Stomach smooth muscle (tissue), 2 donors: ENCODE data around the gene TMEM61.

Source experiments
- H3K27ac ChIP-seq: one replicate; pipeline ENCODE4 v1.7.0; 2013; ENCODE audit warnings: mild to moderate bottlenecking, low read length, inconsistent platforms
- H3K27me3 ChIP-seq, 2 donors: one replicate each; pipeline ENCODE4 v1.7.0; 2013; ENCODE audit warnings: low read length in 2 of 2; ENCODE audit not compliant: insufficient read depth in 2 of 2, control insufficient read depth in 1 of 2
- H3K36me3 ChIP-seq, 2 donors: one replicate each; pipeline ENCODE4 v1.7.0; 2013; ENCODE audit warnings: low read length in 2 of 2; ENCODE audit not compliant: control insufficient read depth in 2 of 2, insufficient read depth in 2 of 2
- H3K4me1 ChIP-seq: one replicate; pipeline ENCODE4 v1.7.0; 2013; ENCODE audit warnings: low read length; ENCODE audit not compliant: control insufficient read depth, insufficient read depth
- H3K4me3 ChIP-seq, 2 donors: one replicate each; pipeline ENCODE4 v1.7.0; 2013; ENCODE audit warnings: low read length in 2 of 2
- H3K9ac ChIP-seq, 2 donors: one replicate each; pipeline ENCODE4 v1.7.0; 2013; ENCODE audit warnings: low read length in 2 of 2, mild to moderate bottlenecking in 1 of 2
- H3K9me3 ChIP-seq, 2 donors: one replicate each; pipeline ENCODE4 v1.7.0; 2013; ENCODE audit warnings: low read length in 2 of 2; ENCODE audit not compliant: control insufficient read depth in 2 of 2
- donor health status: healthy.
- donor health status: Pancreatic carcinoma.

TMEM61 gene

GRCh38 chr1:55000110-55001085 lies 20.0 kb downstream of the TMEM61 start:
- no peaks in the 10 kb centered on the region for H3K9me3 ChIP-seq
- H3K27me3 ChIP-seq = peaks cover 27 to 35% of the 10 kb centered on the region in 2 donors

GRCh38 chr1:55001311-55001710 lies 20.9 kb downstream of the TMEM61 start:
- H3K4me1 ChIP-seq = peaks cover 4% of the 10 kb centered on the region
- no peak overlapping the region for H3K9ac ChIP-seq
- H3K4me3 ChIP-seq = no peak overlapping the region
- no peaks in the 10 kb centered on the region for H3K9me3 ChIP-seq
- H3K27me3 ChIP-seq = peaks cover 19 to 25% of the 10 kb centered on the region in 2 donors
- H3K36me3 ChIP-seq = no peaks in the 10 kb centered on the region
- H3K27ac ChIP-seq = no peak overlapping the region

More at GRCh38 chr1:55000110-55001085, 20.0 kb downstream of the TMEM61 start:
- H3K27ac ChIP-seq = no peak overlapping the region
- no peak overlapping the region for H3K9ac ChIP-seq
- no peak overlapping the region for H3K4me3 ChIP-seq
- no peaks in the 10 kb centered on the region for H3K36me3 ChIP-seq
- H3K4me1 ChIP-seq = peaks cover 4% of the 10 kb centered on the region

GRCh38 chr1:55002686-55003085 lies 22.3 kb downstream of the TMEM61 start:
- Histone ChIP-seq H3K36me3 (no peaks in the 10 kb centered on the region), H3K4me1 (no peaks in the 10 kb centered on the region), H3K27ac (no peak overlapping the region), H3K9me3 (no peaks in the 10 kb centered on the region), H3K4me3 (no peak overlapping the region), H3K9ac (no peak overlapping the region), H3K27me3 (peaks cover 8 to 14% of the 10 kb centered on the region in 2 donors)

- H3K27ac ChIP-seq = no peak overlapping the region
- no peaks in the 10 kb centered on the region for H3K36me3 ChIP-seq
- no peaks in the 10 kb centered on the region for H3K4me1 ChIP-seq
- H3K27me3 ChIP-seq = peaks cover 0 to 4% of the 10 kb centered on the region in 2 donors
- H3K4me3 ChIP-seq = no peak overlapping the region
- H3K9ac ChIP-seq = no peak overlapping the region
- peaks cover 0 to 7% of the 10 kb centered on the region in 2 donors for H3K9me3 ChIP-seq
Observed at GRCh38 chr1:55005351-55006140, 25.1 kb downstream of the TMEM61 start.

GRCh38 chr1:55006931-55007330 lies 26.5 kb downstream of the TMEM61 start:
- peaks cover 0 to 4% of the 10 kb centered on the region in 2 donors for H3K27me3 ChIP-seq
- no peak overlapping the region for H3K27ac ChIP-seq
- no peaks in the 10 kb centered on the region for H3K36me3 ChIP-seq
- no peak overlapping the region for H3K4me3 ChIP-seq
- no peak overlapping the region for H3K9ac ChIP-seq
- H3K9me3 ChIP-seq = peaks cover 0 to 7% of the 10 kb centered on the region in 2 donors
- no peaks in the 10 kb centered on the region for H3K4me1 ChIP-seq

- peaks cover 0 to 7% of the 10 kb centered on the region in 2 donors for H3K9me3 ChIP-seq
- H3K4me3 ChIP-seq = no peak overlapping the region
- H3K9ac ChIP-seq = no peak overlapping the region
- H3K4me1 ChIP-seq = no peaks in the 10 kb centered on the region
- no peaks in the 10 kb centered on the region for H3K36me3 ChIP-seq
- H3K27ac ChIP-seq = no peak overlapping the region
- H3K27me3 ChIP-seq = peaks cover 2 to 4% of the 10 kb centered on the region in 2 donors
Observed at GRCh38 chr1:55007625-55008024, 27.2 kb downstream of the TMEM61 start.

- Histone ChIP-seq H3K36me3 (no peaks in the 10 kb centered on the region), H3K27me3 (peaks cover 9% of the 10 kb centered on the region in 2 donors), H3K4me3 (no peak overlapping the region), H3K9ac (no peak overlapping the region), H3K4me1 (no peaks in the 10 kb centered on the region), H3K9me3 (peaks cover 0 to 7% of the 10 kb centered on the region in 2 donors), H3K27ac (no peak overlapping the region)
Observed at GRCh38 chr1:55010194-55010886, 29.9 kb downstream of the TMEM61 start.

- Histone ChIP-seq H3K4me3 (no peak overlapping the region), H3K9me3 (peaks cover 0 to 7% of the 10 kb centered on the region in 2 donors), H3K9ac (no peak overlapping the region), H3K36me3 (no peaks in the 10 kb centered on the region), H3K27me3 (peaks cover 9% of the 10 kb centered on the region in 2 donors), H3K4me1 (no peaks in the 10 kb centered on the region), H3K27ac (no peak overlapping the region)
Observed at GRCh38 chr1:55010887-55011217, 30.4 kb downstream of the TMEM61 start.

- Histone ChIP-seq H3K4me1 (no peaks in the 10 kb centered on the region), H3K9ac (no peak overlapping the region), H3K9me3 (peaks cover 0 to 7% of the 10 kb centered on the region in 2 donors), H3K36me3 (no peaks in the 10 kb centered on the region), H3K27me3 (peaks cover 9% of the 10 kb centered on the region in 2 donors), H3K27ac (no peak overlapping the region), H3K4me3 (no peak overlapping the region)
Observed at GRCh38 chr1:55012661-55013060, 32.2 kb downstream of the TMEM61 start.

- Histone ChIP-seq H3K4me1 (no peaks in the 10 kb centered on the region), H3K27ac (no peak overlapping the region), H3K27me3 (peaks cover 13 to 15% of the 10 kb centered on the region in 2 donors), H3K4me3 (no peak overlapping the region), H3K36me3 (no peaks in the 10 kb centered on the region), H3K9ac (no peak overlapping the region), H3K9me3 (no peaks in the 10 kb centered on the region)
Observed at GRCh38 chr1:55015123-55015522, 34.7 kb downstream of the TMEM61 start.
